HepG2 (cell line): ENCODE data around the gene RASA3. TPM values are rescaled to one million over a fixed set of nuclear protein-coding genes. Genes with fewer than 3 reads are reported as not detected.

Experiments
- ATAC-seq: fragments of 200-7000 bp; cut with Tn5 transposase; 3 replicates; pipeline ENCODE4 v1.9.1; 2020; ENCODE audit warnings: mild to moderate bottlenecking, moderate library complexity
- BruUV-seq: library from RNA; stranded (reverse); fragments of 400-500 nt; replicated peaks from 2 replicates; lab custom pipeline; 2021; lab: Mats Ljungman, UMichigan
- CTCF ChIA-PET: fragments of 300-600 bp; formaldehyde crosslinking; extraction: SDS; loops from one replicate; lab custom pipeline; 2021; ENCODE audit warnings: low total read pairs, inconsistent platforms, low intra/inter-chr PET ratio; lab: Yijun Ruan, JAX
- POLR2A ChIA-PET: fragments of 350-600 bp; sonication (Branson Sonifier 250); formaldehyde crosslinking; loops from one replicate; lab custom pipeline; 2020; ENCODE audit warnings: antibody characterized with exemption, inconsistent platforms; lab: Yijun Ruan, JAX
- DNase-seq: peaks from one replicate; pipeline ENCODE4 v3.0.0-alpha.2; 2015; ENCODE audit warnings: low spot score
- FAIRE-seq: peaks from 3 replicates; lab custom pipeline; 2011; peaks lifted over from hg19 to GRCh38; lab: Jason Lieb, UNC
- H2AFZ ChIP-seq: one replicate; pipeline ENCODE4 v1.6.1; 2011; ENCODE audit warnings: low read length, inconsistent platforms
- H3K27ac ChIP-seq: fragments of 300-600 bp; 3 replicates; pipeline ENCODE4 v1.8.0; 2011; ENCODE audit warnings: mixed run types, mild to moderate bottlenecking, mixed read lengths, low read length, inconsistent platforms; ENCODE audit not compliant: insufficient read depth; ENCODE audit errors: extremely low read length
- H3K27me3 ChIP-seq, 2 experiments: fragments of 200-600 bp in 1 of 2; 2 replicates in 1 of 2; 3 replicates in 1 of 2; pipeline versions ENCODE4 v1.6.0 to v1.8.0; 2011; ENCODE audit warnings: low read length in 2 of 2, mild to moderate bottlenecking in 2 of 2, moderate library complexity in 2 of 2, inconsistent platforms in 1 of 2; ENCODE audit not compliant: insufficient read depth in 2 of 2, control insufficient read depth in 1 of 2
- H3K36me3 ChIP-seq, 2 experiments: fragments of 200-600 bp in 1 of 2; replicated peaks in 1 of 2; 2 replicates in 1 of 2; 3 replicates in 1 of 2; pipeline versions ENCODE4 v1.5.1 to v1.8.0; 2011; ENCODE audit warnings: low read length in 2 of 2, inconsistent platforms in 1 of 2; ENCODE audit not compliant: insufficient read depth in 2 of 2, control insufficient read depth in 1 of 2
- H3K4me1 ChIP-seq: 2 replicates; pipeline ENCODE4 v1.5.1; 2012; ENCODE audit warnings: low read length, inconsistent platforms; ENCODE audit not compliant: insufficient read depth
- H3K4me2 ChIP-seq: 2 replicates; pipeline ENCODE4 v1.6.0; 2011; ENCODE audit warnings: low read depth, low read length, inconsistent platforms
- H3K4me3 ChIP-seq, 3 experiments: fragments of 200-600 bp in 1 of 3; sonication (generic), shearing (Covaris generic) in 1 of 3; replicated peaks in 1 of 3; 2 replicates each; pipeline ENCODE4 v1.5.1; 2011 to 2016; ENCODE audit warnings: low read length in 3 of 3, inconsistent platforms in 2 of 3, low read depth in 2 of 3, mild to moderate bottlenecking in 2 of 3, control low read depth in 1 of 3, mixed read lengths in 1 of 3; ENCODE audit not compliant: insufficient read depth in 1 of 3
- H3K79me2 ChIP-seq: one replicate; pipeline ENCODE4 v1.6.1; 2011; ENCODE audit warnings: low read length, inconsistent platforms; ENCODE audit not compliant: insufficient read depth
- H3K9ac ChIP-seq: 2 replicates; pipeline ENCODE4 v1.6.0; 2011; ENCODE audit warnings: mild to moderate bottlenecking, low read depth, low read length, inconsistent platforms; ENCODE audit not compliant: insufficient read depth
- H3K9me3 ChIP-seq: 2 replicates; pipeline ENCODE4 v1.5.1; 2012; ENCODE audit warnings: mild to moderate bottlenecking, low read length
- H4K20me1 ChIP-seq: 2 replicates; pipeline ENCODE4 v1.6.0; 2011; ENCODE audit warnings: inconsistent platforms, mild to moderate bottlenecking, low read length, moderate library complexity; ENCODE audit not compliant: insufficient read depth
- CEBPB ChIP-seq: IDR thresholded peaks from 2 replicates; pipeline ENCODE4 v1.6.1; 2011; ENCODE audit warnings: low read depth, low read length, improper control_type of control experiment, borderline replicate concordance
- FOXJ3 ChIP-seq: sonication (generic); formaldehyde crosslinking; IDR thresholded peaks from 2 replicates; pipeline ENCODE4 v1.4.0; 2020; ENCODE audit warnings: missing genetic modification reagents, mild to moderate bottlenecking, borderline replicate concordance
- HOXA9 ChIP-seq: sonication (generic); formaldehyde crosslinking; IDR thresholded peaks from 2 replicates; pipeline ENCODE4 v1.8.1; 2022; ENCODE audit warnings: missing genetic modification reagents, mild to moderate bottlenecking, moderate library complexity, borderline replicate concordance
- NFIC ChIP-seq: IDR thresholded peaks from 2 replicates; pipeline ENCODE4 v1.6.1; 2012; ENCODE audit warnings: mild to moderate bottlenecking, low read length, inconsistent platforms
- REXO4 ChIP-seq: sonication (generic); formaldehyde crosslinking; IDR thresholded peaks from 2 replicates; pipeline ENCODE4 v1.8.0; 2022; ENCODE audit warnings: missing genetic modification reagents, mild to moderate bottlenecking, borderline replicate concordance
- SIX1 ChIP-seq: sonication (generic); formaldehyde crosslinking; IDR thresholded peaks from 2 replicates; pipeline ENCODE4 v1.4.0; 2020; ENCODE audit warnings: missing genetic modification reagents, borderline replicate concordance
- ZNF432 ChIP-seq: sonication (generic); formaldehyde crosslinking; IDR thresholded peaks from 2 replicates; pipeline ENCODE4 v1.5.0; 2020; ENCODE audit warnings: missing genetic modification reagents, mild to moderate bottlenecking, borderline replicate concordance
- ZNF713 ChIP-seq: sonication (generic); formaldehyde crosslinking; IDR thresholded peaks from 2 replicates; pipeline ENCODE4 v1.4.0; 2020; ENCODE audit warnings: mild to moderate bottlenecking, missing genetic modification reagents
- ZNF776 ChIP-seq: sonication (generic); formaldehyde crosslinking; IDR thresholded peaks from 2 replicates; pipeline ENCODE4 v1.4.0; 2020; ENCODE audit warnings: mild to moderate bottlenecking, missing genetic modification reagents
- WGBS: methylation state at CpG from one replicate; pipeline ENCODE4 v1.1.6; 2017; ENCODE audit warnings: low lambda C conversion rate; 5-methylcytosine and 5-hydroxymethylcytosine counted together
- in situ Hi-C: cut with HindIII; loops from 2 replicates; pipeline ENCODE4 v1.10.0; 2017; ENCODE audit warnings: low pct_unique_long_range_greater_than_20kb; ENCODE audit not compliant: extremely low pct_ligation_motif_present
- intact Hi-C: fragments of 100-400 bp; cut with micrococcal nuclease; formaldehyde crosslinking; loops from one replicate; pipeline ENCODE4 v1.10.0; 2022; ENCODE audit not compliant: unreplicated experiment
- polyA plus RNA-seq, 8 experiments: library from polyadenylated mRNA; depleted of rRNA in 3 of 8; stranded (reverse) in 7 of 8; unstranded in 1 of 8; fragments of >200 nt; fragmentation: Illumina TruSeq in 4 of 8; extraction: Trizol in 4 of 8; gene quantifications; 2 replicates each; pipeline versions ENCODE4 v1.2.1 to v1.2.3, GENCODE V29; 2011 to 2016; ENCODE audit warnings: low read depth in 4 of 8, missing spikeins in 1 of 8, mixed read lengths in 1 of 8; ENCODE audit not compliant: insufficient read depth in 1 of 8
- total RNA-seq, 5 experiments: library from RNA; depleted of rRNA; stranded (reverse); fragments of >200 nt; fragmentation: Illumina TruSeq; extraction: Trizol; gene quantifications; 2 replicates each; pipeline ENCODE4 v1.2.3, GENCODE V29; 2016; ENCODE audit warnings: low read depth in 1 of 5
- TF ChIP-seq, protein P1 (sequence below): sonication (generic); formaldehyde crosslinking; IDR thresholded peaks from 2 replicates; pipeline ENCODE4 v1.4.0; 2020; ENCODE audit warnings: mild to moderate bottlenecking, missing genetic modification reagents
- TF ChIP-seq, protein P2 (sequence below): sonication (generic); formaldehyde crosslinking; IDR thresholded peaks from 2 replicates; pipeline ENCODE4 v1.8.0; 2022; ENCODE audit warnings: mild to moderate bottlenecking, missing genetic modification reagents, borderline replicate concordance
- TF ChIP-seq, protein P3 (sequence below): sonication (generic); formaldehyde crosslinking; IDR thresholded peaks from 2 replicates; pipeline ENCODE4 v1.4.0; 2020; ENCODE audit warnings: missing genetic modification reagents, borderline replicate concordance
- TF ChIP-seq, protein P4 (sequence below): sonication (generic); formaldehyde crosslinking; IDR thresholded peaks from 2 replicates; pipeline ENCODE4 v1.8.1; 2022; ENCODE audit warnings: mild to moderate bottlenecking, missing genetic modification reagents
- TF ChIP-seq, protein P5 (sequence below): sonication (generic); formaldehyde crosslinking; IDR thresholded peaks from 2 replicates; pipeline ENCODE4 v1.9.0; 2022; ENCODE audit warnings: low read depth, missing genetic modification reagents

The RASA3 gene
- total and polyA plus RNA-seq, 2 of the 13 experiments (the other 11 are each of a cell fraction or from before 2014, with no cell fraction given): 0.05 TPM; not detected in 1

DNA sequence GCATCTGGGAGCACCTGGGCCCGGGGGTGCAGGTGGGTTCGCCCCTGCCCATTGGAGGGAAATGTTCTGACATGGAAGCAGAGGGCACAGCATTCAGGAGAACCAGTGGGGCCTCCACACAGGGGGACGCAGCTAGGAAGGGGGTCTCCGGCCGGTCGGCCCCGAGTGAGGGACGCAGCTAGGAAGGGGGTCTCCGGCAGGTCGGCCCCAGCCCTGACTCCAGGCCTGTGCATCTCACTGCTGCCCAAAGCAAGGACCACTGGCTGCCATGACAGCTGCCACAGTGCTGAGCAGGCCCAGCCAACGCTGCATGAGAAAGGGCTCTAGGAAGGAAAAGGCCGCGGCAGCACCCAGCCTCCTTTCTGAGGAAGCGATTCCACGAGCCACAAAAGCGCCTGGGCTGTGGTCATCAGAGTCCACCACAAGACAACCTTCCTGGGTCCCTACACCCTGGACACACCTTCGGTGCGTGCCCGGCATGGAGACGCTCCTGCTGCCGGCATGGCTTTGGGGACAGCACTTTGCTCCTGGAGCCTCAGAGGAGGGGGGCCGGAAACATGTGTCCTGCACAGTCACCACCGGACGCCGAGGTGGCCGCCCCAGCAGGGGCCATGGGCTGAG lies 9.7 kb downstream of the RASA3 start:
- Histone ChIP-seq H3K9me3 (no peaks in the 10 kb centered on the region), H3K4me3 (no peak overlapping the region), H3K27ac (no peak overlapping the region), H4K20me1 (no peaks in the 10 kb centered on the region; the same call in 1 of the 2 replicates), H2AFZ (no peak overlapping the region), H3K27me3 (peaks cover 7 to 46% of the 10 kb centered on the region in 2 experiments; a peak in 4 of 5 replicates), H3K4me2 (no peak overlapping the region), H3K4me1 (peaks cover 23% of the 10 kb centered on the region), H3K79me2 (no peaks in the 10 kb centered on the region), H3K9ac (no peak overlapping the region), H3K36me3 (no peaks in the 10 kb centered on the region)
- 59% methylated on average over 14 of the region's 26 CpGs for WGBS
- in situ Hi-C loops (no loop called here), intact Hi-C loops (no loop called here)
- DNase-seq (no peak), FAIRE-seq (no peak), ATAC-seq (no peak)
- BruUV-seq: no TSS peak
- ChIA-PET POLR2A (no interaction called here), CTCF (no interaction called here)
- TF ChIP-seq FOXJ3 (CRISPR knock-in tag) (no peak), HOXA9 (no peak), ZNF713 (CRISPR knock-in tag) (no peak), NFIC (no peak), ZNF776 (no peak), REXO4 (CRISPR knock-in tag) (no peak), ZNF432 (CRISPR knock-in tag) (no peak), SIX1 (CRISPR knock-in tag) (no peak), CEBPB (no peak)
- TF ChIP-seq, protein P1, sequence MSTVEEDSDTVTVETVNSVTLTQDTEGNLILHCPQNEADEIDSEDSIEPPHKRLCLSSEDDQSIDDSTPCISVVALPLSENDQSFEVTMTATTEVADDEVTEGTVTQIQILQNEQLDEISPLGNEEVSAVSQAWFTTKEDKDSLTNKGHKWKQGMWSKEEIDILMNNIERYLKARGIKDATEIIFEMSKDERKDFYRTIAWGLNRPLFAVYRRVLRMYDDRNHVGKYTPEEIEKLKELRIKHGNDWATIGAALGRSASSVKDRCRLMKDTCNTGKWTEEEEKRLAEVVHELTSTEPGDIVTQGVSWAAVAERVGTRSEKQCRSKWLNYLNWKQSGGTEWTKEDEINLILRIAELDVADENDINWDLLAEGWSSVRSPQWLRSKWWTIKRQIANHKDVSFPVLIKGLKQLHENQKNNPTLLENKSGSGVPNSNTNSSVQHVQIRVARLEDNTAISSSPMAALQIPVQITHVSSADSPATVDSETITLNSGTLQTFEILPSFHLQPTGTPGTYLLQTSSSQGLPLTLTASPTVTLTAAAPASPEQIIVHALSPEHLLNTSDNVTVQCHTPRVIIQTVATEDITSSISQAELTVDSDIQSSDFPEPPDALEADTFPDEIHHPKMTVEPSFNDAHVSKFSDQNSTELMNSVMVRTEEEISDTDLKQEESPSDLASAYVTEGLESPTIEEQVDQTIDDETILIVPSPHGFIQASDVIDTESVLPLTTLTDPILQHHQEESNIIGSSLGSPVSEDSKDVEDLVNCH (CRISPR knock-in tag): no peak
- TF ChIP-seq, protein P2, sequence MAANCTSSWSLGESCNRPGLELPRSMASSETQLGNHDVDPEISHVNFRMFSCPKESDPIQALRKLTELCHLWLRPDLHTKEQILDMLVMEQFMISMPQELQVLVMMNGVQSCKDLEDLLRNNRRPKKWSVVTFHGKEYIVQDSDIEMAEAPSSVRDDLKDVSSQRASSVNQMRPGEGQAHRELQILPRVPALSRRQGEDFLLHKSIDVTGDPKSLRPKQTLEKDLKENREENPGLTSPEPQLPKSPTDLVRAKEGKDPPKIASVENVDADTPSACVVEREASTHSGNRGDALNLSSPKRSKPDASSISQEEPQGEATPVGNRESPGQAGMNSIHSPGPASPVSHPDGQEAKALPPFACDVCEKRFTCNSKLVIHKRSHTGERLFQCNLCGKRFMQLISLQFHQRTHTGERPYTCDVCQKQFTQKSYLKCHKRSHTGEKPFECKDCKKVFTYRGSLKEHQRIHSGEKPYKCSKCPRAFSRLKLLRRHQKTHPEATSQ: no peak
- TF ChIP-seq, protein P3, sequence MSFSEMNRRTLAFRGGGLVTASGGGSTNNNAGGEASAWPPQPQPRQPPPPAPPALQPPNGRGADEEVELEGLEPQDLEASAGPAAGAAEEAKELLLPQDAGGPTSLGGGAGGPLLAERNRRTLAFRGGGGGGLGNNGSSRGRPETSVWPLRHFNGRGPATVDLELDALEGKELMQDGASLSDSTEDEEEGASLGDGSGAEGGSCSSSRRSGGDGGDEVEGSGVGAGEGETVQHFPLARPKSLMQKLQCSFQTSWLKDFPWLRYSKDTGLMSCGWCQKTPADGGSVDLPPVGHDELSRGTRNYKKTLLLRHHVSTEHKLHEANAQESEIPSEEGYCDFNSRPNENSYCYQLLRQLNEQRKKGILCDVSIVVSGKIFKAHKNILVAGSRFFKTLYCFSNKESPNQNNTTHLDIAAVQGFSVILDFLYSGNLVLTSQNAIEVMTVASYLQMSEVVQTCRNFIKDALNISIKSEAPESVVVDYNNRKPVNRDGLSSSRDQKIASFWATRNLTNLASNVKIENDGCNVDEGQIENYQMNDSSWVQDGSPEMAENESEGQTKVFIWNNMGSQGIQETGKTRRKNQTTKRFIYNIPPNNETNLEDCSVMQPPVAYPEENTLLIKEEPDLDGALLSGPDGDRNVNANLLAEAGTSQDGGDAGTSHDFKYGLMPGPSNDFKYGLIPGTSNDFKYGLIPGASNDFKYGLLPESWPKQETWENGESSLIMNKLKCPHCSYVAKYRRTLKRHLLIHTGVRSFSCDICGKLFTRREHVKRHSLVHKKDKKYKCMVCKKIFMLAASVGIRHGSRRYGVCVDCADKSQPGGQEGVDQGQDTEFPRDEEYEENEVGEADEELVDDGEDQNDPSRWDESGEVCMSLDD (CRISPR knock-in tag): no peak
- TF ChIP-seq, protein P4, sequence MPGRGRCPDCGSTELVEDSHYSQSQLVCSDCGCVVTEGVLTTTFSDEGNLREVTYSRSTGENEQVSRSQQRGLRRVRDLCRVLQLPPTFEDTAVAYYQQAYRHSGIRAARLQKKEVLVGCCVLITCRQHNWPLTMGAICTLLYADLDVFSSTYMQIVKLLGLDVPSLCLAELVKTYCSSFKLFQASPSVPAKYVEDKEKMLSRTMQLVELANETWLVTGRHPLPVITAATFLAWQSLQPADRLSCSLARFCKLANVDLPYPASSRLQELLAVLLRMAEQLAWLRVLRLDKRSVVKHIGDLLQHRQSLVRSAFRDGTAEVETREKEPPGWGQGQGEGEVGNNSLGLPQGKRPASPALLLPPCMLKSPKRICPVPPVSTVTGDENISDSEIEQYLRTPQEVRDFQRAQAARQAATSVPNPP (CRISPR knock-in tag): no peak
- TF ChIP-seq, protein P5, sequence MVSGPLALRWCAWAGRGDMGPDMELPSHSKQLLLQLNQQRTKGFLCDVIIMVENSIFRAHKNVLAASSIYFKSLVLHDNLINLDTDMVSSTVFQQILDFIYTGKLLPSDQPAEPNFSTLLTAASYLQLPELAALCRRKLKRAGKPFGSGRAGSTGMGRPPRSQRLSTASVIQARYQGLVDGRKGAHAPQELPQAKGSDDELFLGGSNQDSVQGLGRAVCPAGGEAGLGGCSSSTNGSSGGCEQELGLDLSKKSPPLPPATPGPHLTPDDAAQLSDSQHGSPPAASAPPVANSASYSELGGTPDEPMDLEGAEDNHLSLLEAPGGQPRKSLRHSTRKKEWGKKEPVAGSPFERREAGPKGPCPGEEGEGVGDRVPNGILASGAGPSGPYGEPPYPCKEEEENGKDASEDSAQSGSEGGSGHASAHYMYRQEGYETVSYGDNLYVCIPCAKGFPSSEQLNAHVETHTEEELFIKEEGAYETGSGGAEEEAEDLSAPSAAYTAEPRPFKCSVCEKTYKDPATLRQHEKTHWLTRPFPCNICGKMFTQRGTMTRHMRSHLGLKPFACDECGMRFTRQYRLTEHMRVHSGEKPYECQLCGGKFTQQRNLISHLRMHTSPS: no peak
